Measurements from ENCODE around the gene LRR1. TPM values are rescaled to one million over a fixed set of nuclear protein-coding genes. Genes with fewer than 3 reads are reported as not detected.

The LRR1 gene
- total and polyA plus RNA-seq, 8 donors, result 0.45 to 14.7 (median 7.7) TPM

DNA sequence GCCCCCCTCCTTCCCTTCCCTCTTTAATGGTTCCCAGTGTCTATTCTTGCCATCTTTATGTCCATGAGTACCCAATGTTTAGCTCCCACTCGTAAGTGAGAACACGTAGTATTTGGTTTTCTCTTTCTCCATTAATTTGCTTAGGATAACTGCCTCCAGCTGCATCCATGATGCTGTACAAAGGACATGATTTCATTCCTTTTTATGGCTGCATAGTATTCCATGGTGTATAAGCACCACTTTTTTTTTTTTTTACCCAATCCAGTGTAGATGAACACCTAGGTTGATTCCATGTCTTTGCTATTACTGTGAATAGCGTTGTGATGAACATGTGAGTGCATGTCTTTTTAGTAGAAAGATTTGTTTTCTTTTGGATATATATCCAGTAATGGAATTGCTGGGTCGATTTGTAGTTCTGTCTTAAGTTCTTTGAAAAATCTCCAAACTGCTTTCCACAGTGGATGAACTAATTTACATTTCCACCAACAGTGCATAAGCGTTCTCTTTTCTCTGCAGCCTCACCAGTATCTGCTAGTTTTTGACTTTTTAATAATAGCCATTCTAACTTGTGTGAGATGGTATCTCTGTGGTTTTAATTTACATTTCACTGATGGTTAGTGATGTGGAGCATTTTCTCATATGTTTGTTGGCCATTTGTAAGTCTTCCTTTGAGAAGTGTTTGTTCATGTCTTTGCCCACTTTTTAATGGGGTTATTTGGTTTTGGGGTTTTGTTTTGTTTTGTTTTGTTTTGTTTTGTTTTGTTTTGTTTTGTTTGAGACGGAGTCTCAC lies 38.6 kb upstream of the LRR1 start:
- TF ChIP-seq, protein P1, sequence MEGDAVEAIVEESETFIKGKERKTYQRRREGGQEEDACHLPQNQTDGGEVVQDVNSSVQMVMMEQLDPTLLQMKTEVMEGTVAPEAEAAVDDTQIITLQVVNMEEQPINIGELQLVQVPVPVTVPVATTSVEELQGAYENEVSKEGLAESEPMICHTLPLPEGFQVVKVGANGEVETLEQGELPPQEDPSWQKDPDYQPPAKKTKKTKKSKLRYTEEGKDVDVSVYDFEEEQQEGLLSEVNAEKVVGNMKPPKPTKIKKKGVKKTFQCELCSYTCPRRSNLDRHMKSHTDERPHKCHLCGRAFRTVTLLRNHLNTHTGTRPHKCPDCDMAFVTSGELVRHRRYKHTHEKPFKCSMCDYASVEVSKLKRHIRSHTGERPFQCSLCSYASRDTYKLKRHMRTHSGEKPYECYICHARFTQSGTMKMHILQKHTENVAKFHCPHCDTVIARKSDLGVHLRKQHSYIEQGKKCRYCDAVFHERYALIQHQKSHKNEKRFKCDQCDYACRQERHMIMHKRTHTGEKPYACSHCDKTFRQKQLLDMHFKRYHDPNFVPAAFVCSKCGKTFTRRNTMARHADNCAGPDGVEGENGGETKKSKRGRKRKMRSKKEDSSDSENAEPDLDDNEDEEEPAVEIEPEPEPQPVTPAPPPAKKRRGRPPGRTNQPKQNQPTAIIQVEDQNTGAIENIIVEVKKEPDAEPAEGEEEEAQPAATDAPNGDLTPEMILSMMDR (IDR thresholded peaks at IDR 0.05), result no peak
- TF ChIP-seq POLR2A (IDR thresholded peaks at IDR 0.05), result no peak
- no peak for TF ChIP-seq POLR2AphosphoS5 (IDR thresholded peaks at IDR 0.05)
- no peak for TF ChIP-seq EP300 (IDR thresholded peaks at IDR 0.05)
- DNase-seq, result no peak
- 78 to 89% (median 85%) methylated on average over 6 of the region's 6 CpGs for WGBS, 5 donors
- Histone ChIP-seq H3K4me1 (no peaks in the 10 kb centered on the region), H3K9me3 (no peaks in the 10 kb centered on the region), H3K27ac (no peak overlapping the region), H3K4me3 (no peak overlapping the region), H3K36me3 (no peaks in the 10 kb centered on the region), H3K27me3 (no peaks in the 10 kb centered on the region)
- intact Hi-C loops (cut with DNase I; ENCODE audit: low total_unique reads), result no loop called here

DNA sequence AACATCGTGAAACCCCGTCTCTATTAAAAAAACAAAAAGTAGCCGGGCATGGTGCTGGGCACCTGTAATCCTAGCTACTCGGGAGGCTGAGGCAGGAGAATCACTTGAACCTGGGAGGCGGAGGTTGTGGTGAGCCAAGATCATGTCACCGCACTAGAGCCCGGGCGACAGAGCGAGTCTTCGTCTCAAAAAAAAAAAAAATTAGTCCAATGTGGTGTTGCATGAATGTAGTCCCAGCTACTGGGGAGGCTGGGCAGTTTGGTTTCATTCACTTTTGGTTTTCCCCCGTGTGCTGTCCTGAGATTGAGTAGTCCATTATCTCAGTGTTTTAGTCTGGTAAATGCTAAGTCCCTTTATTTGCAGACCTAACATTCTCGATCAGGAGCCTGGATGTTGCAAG lies 32.0 kb upstream of the LRR1 start:
- 84 to 89% (median 87%) methylated on average over 12 of the region's 12 CpGs for WGBS, 5 donors
- intact Hi-C loops (cut with DNase I; ENCODE audit: low total_unique reads), result no loop called here
- H3K4me3 ChIP-seq, result no peak overlapping the region
- DNase-seq, result no peak
- H3K36me3 ChIP-seq, result peaks cover 0 to under 1% (median 0%) of the 10 kb centered on the region in 4 donors
- H3K9me3 ChIP-seq, result no peaks in the 10 kb centered on the region
- TF ChIP-seq, protein P1 (IDR thresholded peaks at IDR 0.05), result no peak
- TF ChIP-seq POLR2AphosphoS5 (IDR thresholded peaks at IDR 0.05), result no peak
- no peak for TF ChIP-seq EP300 (IDR thresholded peaks at IDR 0.05)
- TF ChIP-seq POLR2A (IDR thresholded peaks at IDR 0.05), result no peak
- H3K4me1 ChIP-seq, result no peaks in the 10 kb centered on the region
- no peaks in the 10 kb centered on the region for H3K27me3 ChIP-seq
- no peak overlapping the region for H3K27ac ChIP-seq

DNA sequence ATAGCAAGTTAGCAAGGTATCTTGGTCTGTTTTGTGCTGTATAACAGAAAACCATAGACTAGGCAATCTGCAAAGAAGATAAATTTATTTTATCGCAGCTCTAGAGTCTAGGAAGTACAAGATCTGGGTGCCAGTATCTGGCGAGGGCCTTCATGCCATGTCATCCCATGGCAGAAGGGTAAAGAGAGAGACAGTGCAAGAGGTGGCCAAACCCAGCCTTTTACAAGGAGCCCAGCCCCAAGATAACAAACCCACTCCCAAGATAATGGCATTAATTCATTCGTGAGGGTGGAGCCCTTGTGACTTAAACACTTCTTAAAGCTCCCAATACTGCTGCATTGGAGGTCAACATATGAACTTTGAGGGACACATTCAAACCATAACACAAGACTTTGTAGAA lies 29.5 kb upstream of the LRR1 start:
- no peak overlapping the region for H3K4me3 ChIP-seq
- H3K4me1 ChIP-seq, result no peaks in the 10 kb centered on the region
- no peak for DNase-seq
- TF ChIP-seq POLR2AphosphoS5 (IDR thresholded peaks at IDR 0.05) (no peak), EP300 (IDR thresholded peaks at IDR 0.05) (no peak), POLR2A (IDR thresholded peaks at IDR 0.05) (no peak)
- TF ChIP-seq, protein P1 (IDR thresholded peaks at IDR 0.05), result no peak
- H3K36me3 ChIP-seq, result peaks cover 0 to 16% (median 2%) of the 10 kb centered on the region in 4 donors
- intact Hi-C loops (cut with DNase I; ENCODE audit: low total_unique reads), result no loop called here
- no peaks in the 10 kb centered on the region for H3K27me3 ChIP-seq
- 69 to 85% (median 76%) methylated on average over 3 of the region's 3 CpGs for WGBS, 5 donors
- H3K9me3 ChIP-seq, result no peaks in the 10 kb centered on the region
- H3K27ac ChIP-seq, result no peak overlapping the region

DNA sequence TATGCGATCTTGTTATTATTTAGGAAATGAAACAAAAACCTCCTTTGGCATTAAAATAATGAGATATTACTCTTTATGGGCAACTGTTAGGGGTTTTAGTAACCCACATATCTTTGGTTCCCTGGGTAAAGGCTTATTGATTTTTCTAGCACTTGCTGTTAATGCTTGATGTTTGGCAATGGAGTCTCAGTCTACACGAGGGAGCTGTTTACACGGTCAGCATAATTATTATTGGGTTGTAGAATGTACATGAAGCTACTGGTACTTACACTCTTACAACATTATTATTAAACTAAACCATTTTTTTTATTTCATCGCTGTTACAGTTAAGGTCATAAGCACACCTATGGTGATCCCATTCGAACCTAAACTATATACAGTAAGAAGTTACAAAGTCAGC lies 24.7 kb upstream of the LRR1 start:
- H3K9me3 ChIP-seq, result no peaks in the 10 kb centered on the region
- H3K27ac ChIP-seq, result no peak overlapping the region
- no peaks in the 10 kb centered on the region for H3K27me3 ChIP-seq
- WGBS, 5 donors, result 83 to 90% (median 84%) methylated on average over 5 of the region's 5 CpGs
- no peak for DNase-seq
- H3K36me3 ChIP-seq, result peaks cover 15 to 50% (median 32%) of the 10 kb centered on the region in 4 donors
- intact Hi-C loops (cut with DNase I; ENCODE audit: low total_unique reads), result no loop called here
- TF ChIP-seq POLR2A (IDR thresholded peaks at IDR 0.05) (no peak), EP300 (IDR thresholded peaks at IDR 0.05) (no peak), POLR2AphosphoS5 (IDR thresholded peaks at IDR 0.05) (no peak)
- TF ChIP-seq, protein P1 (IDR thresholded peaks at IDR 0.05), result no peak
- H3K4me1 ChIP-seq, result no peaks in the 10 kb centered on the region
- H3K4me3 ChIP-seq, result no peak overlapping the region
